Ishikawa (cell line): ENCODE results near the gene PRDM2.

Experiments used
- CEBPB ChIP-seq: IDR thresholded peaks from 2 replicates; pipeline ENCODE4 v1.6.1; 2012
- CREB1 ChIP-seq: IDR thresholded peaks from 2 replicates; pipeline ENCODE4 v1.6.1; 2012; ENCODE audit warnings: low read depth
- EGR1 ChIP-seq: IDR thresholded peaks from 2 replicates; pipeline ENCODE4 v1.6.1; 2012
- EP300 ChIP-seq: IDR thresholded peaks from 2 replicates; pipeline ENCODE4 v1.6.1; 2012; ENCODE audit warnings: borderline replicate concordance
- FOXM1 ChIP-seq: IDR thresholded peaks from 2 replicates; pipeline ENCODE4 v1.6.1; 2012; ENCODE audit warnings: low read depth, borderline replicate concordance
- MAX ChIP-seq: IDR thresholded peaks from 2 replicates; pipeline ENCODE4 v1.6.1; 2012
- NFIC ChIP-seq: IDR thresholded peaks from 2 replicates; pipeline ENCODE4 v1.6.1; 2012
- RAD21 ChIP-seq: IDR thresholded peaks from 2 replicates; pipeline ENCODE4 v1.6.1; 2012; ENCODE audit warnings: low read depth
- REST ChIP-seq: IDR thresholded peaks from 2 replicates; pipeline ENCODE4 v1.6.1; 2012; ENCODE audit warnings: low read depth, mild to moderate bottlenecking
- TAF1 ChIP-seq: IDR thresholded peaks from 2 replicates; pipeline ENCODE4 v1.6.1; 2012; ENCODE audit warnings: low read depth, mild to moderate bottlenecking
- TCF12 ChIP-seq: IDR thresholded peaks from 2 replicates; pipeline ENCODE4 v1.6.1; 2012; ENCODE audit warnings: low read depth
- TEAD4 ChIP-seq: IDR thresholded peaks from 2 replicates; pipeline ENCODE4 v1.6.1; 2012
- USF1 ChIP-seq: IDR thresholded peaks from 2 replicates; pipeline ENCODE4 v1.6.1; 2012
- YY1 ChIP-seq: IDR thresholded peaks from 2 replicates; pipeline ENCODE4 v1.6.1; 2012; ENCODE audit warnings: low read depth
- ZBTB7A ChIP-seq: IDR thresholded peaks from 2 replicates; pipeline ENCODE4 v1.6.1; 2012; ENCODE audit warnings: low read depth

PRDM2 gene

GRCh38 chr1:13702425-13703127 is 2.6 kb downstream of the PRDM2 start:
- TF ChIP-seq ZBTB7A: no peak
- TF ChIP-seq CREB1: no peak
- TF ChIP-seq USF1: no peak
- TF ChIP-seq TEAD4: no peak

- no peak for TF ChIP-seq RAD21
- TF ChIP-seq USF1: no peak
- no peak for TF ChIP-seq MAX
- TF ChIP-seq CREB1: no peak
- no peak for TF ChIP-seq EGR1
- TF ChIP-seq YY1: no peak
Measured at GRCh38 chr1:13703128-13703513, 3.1 kb downstream of the PRDM2 start.

GRCh38 chr1:13703558-13704490 is 3.8 kb downstream of the PRDM2 start:
- no peak for TF ChIP-seq RAD21
- no peak for TF ChIP-seq EGR1
- TF ChIP-seq MAX: no peak
- TF ChIP-seq CEBPB: no peak
- TF ChIP-seq TAF1: no peak
- TF ChIP-seq TEAD4: no peak
- TF ChIP-seq YY1: no peak
- TF ChIP-seq ZBTB7A: no peak

GRCh38 chr1:13706046-13706445 is 6.1 kb downstream of the PRDM2 start:
- TF ChIP-seq TEAD4 (no peak), TCF12 (no peak), RAD21 (no peak), EP300 (no peak), REST (no peak), NFIC (no peak), TAF1 (no peak), ZBTB7A (no peak), CEBPB (no peak), FOXM1 (no peak), MAX (no peak), EGR1 (no peak), YY1 (no peak), USF1 (no peak), CREB1 (no peak)

GRCh38 chr1:13707164-13707563 is 7.2 kb downstream of the PRDM2 start:
- TF ChIP-seq NFIC (no peak), YY1 (no peak), RAD21 (no peak), REST (no peak), CREB1 (no peak), EGR1 (no peak), EP300 (no peak), TAF1 (no peak), CEBPB (no peak), TEAD4 (no peak), TCF12 (no peak), ZBTB7A (no peak), FOXM1 (no peak), MAX (no peak), USF1 (no peak)
